Measurements from ENCODE around the gene N4BP2.

The N4BP2 gene

GRCh38 chr4:40204507-40205258, 148.0 kb downstream of the N4BP2 start:
- H3K4me3 ChIP-seq (ENCODE audit: low read length): peak overlapping the region; percentile 62
- H4K20me1 ChIP-seq (ENCODE audit: insufficient read depth, low read length): peaks cover 26% of the 10 kb centered on the region
- peaks cover 4% of the 10 kb centered on the region for H3K36me3 ChIP-seq (replicated peaks; ENCODE audit: insufficient read depth, low read length)
- no peak overlapping the region for H2AFZ ChIP-seq (ENCODE audit: low read length)
- H3F3A ChIP-seq (ENCODE audit: insufficient read depth, low read length): peaks cover 60% of the 10 kb centered on the region
- H3K4me1 ChIP-seq (ENCODE audit: low read length): peaks cover 33% of the 10 kb centered on the region
- peak overlapping the region; percentile 96 for H3K4me2 ChIP-seq (ENCODE audit: low read depth, low read length)
- H3K9ac ChIP-seq (ENCODE audit: low read length): peak overlapping the region; percentile 95
- peak; percentile 10 for DNase-seq
- no peaks in the 10 kb centered on the region for H3K9me3 ChIP-seq (replicated peaks; ENCODE audit: insufficient read depth, low read length)
- TF ChIP-seq EZH2phosphoT487 (IDR thresholded peaks at IDR 0.05; ENCODE audit: low read length): no peak
- TF ChIP-seq EZH2 (optimal IDR thresholded peaks at IDR 0.05; ENCODE audit: low read depth, low read length): no peak
- no peak for TF ChIP-seq CTCF (IDR thresholded peaks at IDR 0.05; ENCODE audit: low read length)
- H3K27ac ChIP-seq (ENCODE audit: low read length): peak overlapping the region; percentile 97
- H3K27me3 ChIP-seq (replicated peaks; ENCODE audit: insufficient read depth, low read length): no peaks in the 10 kb centered on the region
- H3K79me2 ChIP-seq (ENCODE audit: low read length): peaks cover 99% of the 10 kb centered on the region
- H3K9me2 ChIP-seq (replicated peaks; ENCODE audit: insufficient read depth, low read length): no peaks in the 10 kb centered on the region

GRCh38 chr4:40205259-40206198, 148.9 kb downstream of the N4BP2 start:
- Histone ChIP-seq H2AFZ (ENCODE audit: low read length) (no peak overlapping the region), H3K9me3 (replicated peaks; ENCODE audit: insufficient read depth, low read length) (no peaks in the 10 kb centered on the region), H3F3A (ENCODE audit: insufficient read depth, low read length) (peaks cover 52% of the 10 kb centered on the region), H3K4me3 (ENCODE audit: low read length) (peak overlapping the region; percentile 62), H4K20me1 (ENCODE audit: insufficient read depth, low read length) (peaks cover 34% of the 10 kb centered on the region), H3K4me1 (ENCODE audit: low read length) (peaks cover 38% of the 10 kb centered on the region), H3K79me2 (ENCODE audit: low read length) (peaks cover 99% of the 10 kb centered on the region), H3K27ac (ENCODE audit: low read length) (peak overlapping the region; percentile 97), H3K9me2 (replicated peaks; ENCODE audit: insufficient read depth, low read length) (no peaks in the 10 kb centered on the region), H3K4me2 (ENCODE audit: low read depth, low read length) (peak overlapping the region; percentile 96), H3K36me3 (replicated peaks; ENCODE audit: insufficient read depth, low read length) (peaks cover 11% of the 10 kb centered on the region), H3K9ac (ENCODE audit: low read length) (peak overlapping the region; percentile 95), H3K27me3 (replicated peaks; ENCODE audit: insufficient read depth, low read length) (no peaks in the 10 kb centered on the region)
- DNase-seq: peak; percentile 86
- no peak for TF ChIP-seq EZH2 (optimal IDR thresholded peaks at IDR 0.05; ENCODE audit: low read depth, low read length)
- no peak for TF ChIP-seq EZH2phosphoT487 (IDR thresholded peaks at IDR 0.05; ENCODE audit: low read length)
- no peak for TF ChIP-seq CTCF (IDR thresholded peaks at IDR 0.05; ENCODE audit: low read length)

- Histone ChIP-seq H3K9ac (ENCODE audit: low read length) (peak overlapping the region; percentile 95; the same call in 1 of the 2 replicates), H3K4me2 (ENCODE audit: low read depth, low read length) (peak overlapping the region; percentile 96), H3K27me3 (replicated peaks; ENCODE audit: insufficient read depth, low read length) (no peaks in the 10 kb centered on the region), H3K27ac (ENCODE audit: low read length) (peak overlapping the region; percentile 97), H3K9me2 (replicated peaks; ENCODE audit: insufficient read depth, low read length) (no peaks in the 10 kb centered on the region), H2AFZ (ENCODE audit: low read length) (no peak overlapping the region), H3K36me3 (replicated peaks; ENCODE audit: insufficient read depth, low read length) (peaks cover 8% of the 10 kb centered on the region), H3K79me2 (ENCODE audit: low read length) (peaks cover 99% of the 10 kb centered on the region), H3K9me3 (replicated peaks; ENCODE audit: insufficient read depth, low read length) (no peaks in the 10 kb centered on the region), H3F3A (ENCODE audit: insufficient read depth, low read length) (peaks cover 43% of the 10 kb centered on the region), H3K4me1 (ENCODE audit: low read length) (peaks cover 38% of the 10 kb centered on the region), H3K4me3 (ENCODE audit: low read length) (peak overlapping the region; percentile 62), H4K20me1 (ENCODE audit: insufficient read depth, low read length) (peaks cover 42% of the 10 kb centered on the region)
- TF ChIP-seq EZH2 (optimal IDR thresholded peaks at IDR 0.05; ENCODE audit: low read depth, low read length): no peak
- TF ChIP-seq CTCF (IDR thresholded peaks at IDR 0.05; ENCODE audit: low read length): no peak
- TF ChIP-seq EZH2phosphoT487 (IDR thresholded peaks at IDR 0.05; ENCODE audit: low read length): no peak
- no peak for DNase-seq
Measured at GRCh38 chr4:40206426-40206825, 149.8 kb downstream of the N4BP2 start.
